ENCODE data around the gene AXDND1. TPM values are rescaled to one million over a fixed set of nuclear protein-coding genes. Genes with fewer than 3 reads are reported as not detected.

Gene AXDND1
- total and polyA plus RNA-seq, 2 of the 8 experiments (the other 6 are each of a cell fraction or from before 2014, with no cell fraction given), result 0.61 TPM; not detected in 1

- TF ChIP-seq, protein P1, sequence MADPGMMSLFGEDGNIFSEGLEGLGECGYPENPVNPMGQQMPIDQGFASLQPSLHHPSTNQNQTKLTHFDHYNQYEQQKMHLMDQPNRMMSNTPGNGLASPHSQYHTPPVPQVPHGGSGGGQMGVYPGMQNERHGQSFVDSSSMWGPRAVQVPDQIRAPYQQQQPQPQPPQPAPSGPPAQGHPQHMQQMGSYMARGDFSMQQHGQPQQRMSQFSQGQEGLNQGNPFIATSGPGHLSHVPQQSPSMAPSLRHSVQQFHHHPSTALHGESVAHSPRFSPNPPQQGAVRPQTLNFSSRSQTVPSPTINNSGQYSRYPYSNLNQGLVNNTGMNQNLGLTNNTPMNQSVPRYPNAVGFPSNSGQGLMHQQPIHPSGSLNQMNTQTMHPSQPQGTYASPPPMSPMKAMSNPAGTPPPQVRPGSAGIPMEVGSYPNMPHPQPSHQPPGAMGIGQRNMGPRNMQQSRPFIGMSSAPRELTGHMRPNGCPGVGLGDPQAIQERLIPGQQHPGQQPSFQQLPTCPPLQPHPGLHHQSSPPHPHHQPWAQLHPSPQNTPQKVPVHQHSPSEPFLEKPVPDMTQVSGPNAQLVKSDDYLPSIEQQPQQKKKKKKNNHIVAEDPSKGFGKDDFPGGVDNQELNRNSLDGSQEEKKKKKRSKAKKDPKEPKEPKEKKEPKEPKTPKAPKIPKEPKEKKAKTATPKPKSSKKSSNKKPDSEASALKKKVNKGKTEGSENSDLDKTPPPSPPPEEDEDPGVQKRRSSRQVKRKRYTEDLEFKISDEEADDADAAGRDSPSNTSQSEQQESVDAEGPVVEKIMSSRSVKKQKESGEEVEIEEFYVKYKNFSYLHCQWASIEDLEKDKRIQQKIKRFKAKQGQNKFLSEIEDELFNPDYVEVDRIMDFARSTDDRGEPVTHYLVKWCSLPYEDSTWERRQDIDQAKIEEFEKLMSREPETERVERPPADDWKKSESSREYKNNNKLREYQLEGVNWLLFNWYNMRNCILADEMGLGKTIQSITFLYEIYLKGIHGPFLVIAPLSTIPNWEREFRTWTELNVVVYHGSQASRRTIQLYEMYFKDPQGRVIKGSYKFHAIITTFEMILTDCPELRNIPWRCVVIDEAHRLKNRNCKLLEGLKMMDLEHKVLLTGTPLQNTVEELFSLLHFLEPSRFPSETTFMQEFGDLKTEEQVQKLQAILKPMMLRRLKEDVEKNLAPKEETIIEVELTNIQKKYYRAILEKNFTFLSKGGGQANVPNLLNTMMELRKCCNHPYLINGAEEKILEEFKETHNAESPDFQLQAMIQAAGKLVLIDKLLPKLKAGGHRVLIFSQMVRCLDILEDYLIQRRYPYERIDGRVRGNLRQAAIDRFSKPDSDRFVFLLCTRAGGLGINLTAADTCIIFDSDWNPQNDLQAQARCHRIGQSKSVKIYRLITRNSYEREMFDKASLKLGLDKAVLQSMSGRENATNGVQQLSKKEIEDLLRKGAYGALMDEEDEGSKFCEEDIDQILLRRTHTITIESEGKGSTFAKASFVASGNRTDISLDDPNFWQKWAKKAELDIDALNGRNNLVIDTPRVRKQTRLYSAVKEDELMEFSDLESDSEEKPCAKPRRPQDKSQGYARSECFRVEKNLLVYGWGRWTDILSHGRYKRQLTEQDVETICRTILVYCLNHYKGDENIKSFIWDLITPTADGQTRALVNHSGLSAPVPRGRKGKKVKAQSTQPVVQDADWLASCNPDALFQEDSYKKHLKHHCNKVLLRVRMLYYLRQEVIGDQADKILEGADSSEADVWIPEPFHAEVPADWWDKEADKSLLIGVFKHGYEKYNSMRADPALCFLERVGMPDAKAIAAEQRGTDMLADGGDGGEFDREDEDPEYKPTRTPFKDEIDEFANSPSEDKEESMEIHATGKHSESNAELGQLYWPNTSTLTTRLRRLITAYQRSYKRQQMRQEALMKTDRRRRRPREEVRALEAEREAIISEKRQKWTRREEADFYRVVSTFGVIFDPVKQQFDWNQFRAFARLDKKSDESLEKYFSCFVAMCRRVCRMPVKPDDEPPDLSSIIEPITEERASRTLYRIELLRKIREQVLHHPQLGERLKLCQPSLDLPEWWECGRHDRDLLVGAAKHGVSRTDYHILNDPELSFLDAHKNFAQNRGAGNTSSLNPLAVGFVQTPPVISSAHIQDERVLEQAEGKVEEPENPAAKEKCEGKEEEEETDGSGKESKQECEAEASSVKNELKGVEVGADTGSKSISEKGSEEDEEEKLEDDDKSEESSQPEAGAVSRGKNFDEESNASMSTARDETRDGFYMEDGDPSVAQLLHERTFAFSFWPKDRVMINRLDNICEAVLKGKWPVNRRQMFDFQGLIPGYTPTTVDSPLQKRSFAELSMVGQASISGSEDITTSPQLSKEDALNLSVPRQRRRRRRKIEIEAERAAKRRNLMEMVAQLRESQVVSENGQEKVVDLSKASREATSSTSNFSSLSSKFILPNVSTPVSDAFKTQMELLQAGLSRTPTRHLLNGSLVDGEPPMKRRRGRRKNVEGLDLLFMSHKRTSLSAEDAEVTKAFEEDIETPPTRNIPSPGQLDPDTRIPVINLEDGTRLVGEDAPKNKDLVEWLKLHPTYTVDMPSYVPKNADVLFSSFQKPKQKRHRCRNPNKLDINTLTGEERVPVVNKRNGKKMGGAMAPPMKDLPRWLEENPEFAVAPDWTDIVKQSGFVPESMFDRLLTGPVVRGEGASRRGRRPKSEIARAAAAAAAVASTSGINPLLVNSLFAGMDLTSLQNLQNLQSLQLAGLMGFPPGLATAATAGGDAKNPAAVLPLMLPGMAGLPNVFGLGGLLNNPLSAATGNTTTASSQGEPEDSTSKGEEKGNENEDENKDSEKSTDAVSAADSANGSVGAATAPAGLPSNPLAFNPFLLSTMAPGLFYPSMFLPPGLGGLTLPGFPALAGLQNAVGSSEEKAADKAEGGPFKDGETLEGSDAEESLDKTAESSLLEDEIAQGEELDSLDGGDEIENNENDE (IDR thresholded peaks at IDR 0.05; ENCODE audit: insufficient replicate concordance, low read length), result peak; percentile 84
- TF ChIP-seq MAFK (IDR thresholded peaks at IDR 0.05; ENCODE audit: low read depth, low read length), result no peak
- TF ChIP-seq POU5F1 (IDR thresholded peaks at IDR 0.05; ENCODE audit: low read depth, low read length), result peak; percentile 64; the same call in 1 of the 2 replicates
- no peak for TF ChIP-seq POLR2A (IDR thresholded peaks at IDR 0.05; ENCODE audit: control extremely low read depth in 1 of 2, low read depth in 2 of 2, low read length in 2 of 2)
- TF ChIP-seq SUZ12 (IDR thresholded peaks at IDR 0.05; ENCODE audit: low read length), result no peak
- peak; percentile 57; the same call in 1 of the 2 replicates for TF ChIP-seq ATF2 (IDR thresholded peaks at IDR 0.05; ENCODE audit: low read length)
Observed at GRCh38 chr1:179529482-179530195, 163.9 kb downstream of the AXDND1 start (continued).
